IMR-90 (cell line): Measurements from ENCODE around the gene AKAP6. TPM values are rescaled to one million over a fixed set of nuclear protein-coding genes. Genes with fewer than 3 reads are reported as not detected.

Experiments used
- ATAC-seq: fragments of 200-7000 bp; cut with Tn5 transposase; 2 replicates; pipeline ENCODE4 v1.9.1; 2020; ENCODE audit warnings: low read depth, mild to moderate bottlenecking, moderate library complexity
- BruUV-seq: library from RNA; stranded (reverse); fragments of 400-500 nt; replicated peaks from 2 replicates; lab custom pipeline; 2021; lab: Mats Ljungman, UMichigan
- CTCF ChIA-PET: fragments of 300-600 bp; formaldehyde crosslinking; extraction: SDS; loops from one replicate; lab custom pipeline; 2021; ENCODE audit warnings: antibody characterized with exemption; lab: Yijun Ruan, JAX
- POLR2A ChIA-PET: fragments of 300-600 bp; sonication (Branson Sonifier 250); formaldehyde crosslinking; loops from one replicate; lab custom pipeline; 2022; ENCODE audit warnings: antibody characterized with exemption; ENCODE audit not compliant: unreplicated experiment; lab: Charles Lee
- DNase-seq: peaks from one replicate; pipeline ENCODE4 v3.0.0; 2013
- H2AFZ ChIP-seq: replicated peaks from 2 replicates; pipeline ENCODE3; 2013; ENCODE audit warnings: low read length, mild to moderate bottlenecking; ENCODE audit not compliant: poor library complexity
- H2AK5ac ChIP-seq: 2 replicates; pipeline ENCODE4 v1.6.1; 2013; ENCODE audit warnings: low read depth, low read length, inconsistent platforms
- H2AK9ac ChIP-seq: replicated peaks from 2 replicates; pipeline ENCODE3; 2013; ENCODE audit warnings: mild to moderate bottlenecking, low read depth, low read length, moderate library complexity; ENCODE audit not compliant: poor library complexity
- H2BK120ac ChIP-seq: 2 replicates; pipeline ENCODE4 v1.6.1; 2013; ENCODE audit warnings: low read depth, low read length, inconsistent platforms
- H2BK15ac ChIP-seq: 3 replicates; pipeline ENCODE4 v1.6.1; 2013; ENCODE audit warnings: low read depth, low read length, inconsistent platforms
- H2BK20ac ChIP-seq: 2 replicates; pipeline ENCODE4 v1.6.1; 2013; ENCODE audit warnings: low read depth, mild to moderate bottlenecking, inconsistent platforms, low read length, moderate library complexity
- H2BK5ac ChIP-seq: 2 replicates; pipeline ENCODE4 v1.6.1; 2013; ENCODE audit warnings: mild to moderate bottlenecking, low read depth, low read length, inconsistent platforms; ENCODE audit not compliant: poor library complexity, severe bottlenecking
- H3K14ac ChIP-seq: replicated peaks from 2 replicates; pipeline ENCODE4 v1.6.1; 2013; ENCODE audit warnings: low read depth, low read length, inconsistent platforms
- H3K18ac ChIP-seq: 2 replicates; pipeline ENCODE4 v1.6.1; 2013; ENCODE audit warnings: low read depth, low read length, control low read depth
- H3K23ac ChIP-seq: 2 replicates; pipeline ENCODE4 v1.6.1; 2013; ENCODE audit warnings: low read depth, low read length, inconsistent platforms
- H3K27ac ChIP-seq: 2 replicates; pipeline ENCODE4 v1.5.1; 2013; ENCODE audit warnings: mild to moderate bottlenecking, control low read depth, low read length; ENCODE audit not compliant: insufficient read depth
- H3K27me3 ChIP-seq: 2 replicates; pipeline ENCODE4 v1.6.1; 2013; ENCODE audit warnings: low read length; ENCODE audit not compliant: control insufficient read depth, insufficient read depth
- H3K36me3 ChIP-seq: 2 replicates; pipeline ENCODE4 v1.6.1; 2013; ENCODE audit warnings: low read length, mixed read lengths; ENCODE audit not compliant: control insufficient read depth, insufficient read depth
- H3K4ac ChIP-seq: 2 replicates; pipeline ENCODE4 v1.6.1; 2013; ENCODE audit warnings: low read depth, low read length, inconsistent platforms
- H3K4me1 ChIP-seq: 2 replicates; pipeline ENCODE4 v1.6.1; 2013; ENCODE audit warnings: low read length, mixed read lengths; ENCODE audit not compliant: control insufficient read depth, insufficient read depth
- H3K4me2 ChIP-seq: 2 replicates; pipeline ENCODE4 v1.6.1; 2013; ENCODE audit warnings: low read depth, mild to moderate bottlenecking, control low read depth, low read length, moderate library complexity
- H3K4me3 ChIP-seq: 2 replicates; pipeline ENCODE4 v1.5.1; 2013; ENCODE audit warnings: low read depth, mild to moderate bottlenecking, control low read depth, low read length, moderate library complexity; ENCODE audit not compliant: insufficient read depth
- H3K56ac ChIP-seq: 2 replicates; pipeline ENCODE4 v1.6.1; 2013; ENCODE audit warnings: low read length, inconsistent platforms; ENCODE audit not compliant: insufficient read depth; ENCODE audit errors: extremely low read depth
- H3K79me1 ChIP-seq, 2 experiments: 2 replicates each; pipeline ENCODE4 v1.6.1; 2013; ENCODE audit warnings: low read length in 2 of 2, inconsistent platforms in 1 of 2, low read depth in 1 of 2
- H3K9ac ChIP-seq: 2 replicates; pipeline ENCODE4 v1.6.1; 2013; ENCODE audit warnings: low read depth, low read length, control low read depth
- H3K9me1 ChIP-seq: 2 replicates; pipeline ENCODE4 v1.6.1; 2013; ENCODE audit warnings: low read length, inconsistent platforms; ENCODE audit not compliant: insufficient read depth
- H3K9me3 ChIP-seq: 2 replicates; pipeline ENCODE4 v1.6.1; 2013; ENCODE audit warnings: low read length; ENCODE audit not compliant: control insufficient read depth, insufficient read depth
- H4K20me1 ChIP-seq: 2 replicates; pipeline ENCODE4 v1.6.1; 2013; ENCODE audit warnings: low read length, inconsistent platforms; ENCODE audit not compliant: insufficient read depth
- H4K5ac ChIP-seq: 2 replicates; pipeline ENCODE4 v1.6.1; 2013; ENCODE audit warnings: mild to moderate bottlenecking, low read depth, low read length, control low read depth
- H4K8ac ChIP-seq, 2 experiments: 2 replicates each; pipeline ENCODE4 v1.6.1; 2013; ENCODE audit warnings: low read depth in 2 of 2, low read length in 2 of 2, control low read depth in 1 of 2, inconsistent platforms in 1 of 2
- H4K91ac ChIP-seq: 2 replicates; pipeline ENCODE4 v1.6.1; 2013; ENCODE audit warnings: low read depth, low read length, inconsistent platforms; ENCODE audit not compliant: insufficient read depth
- CEBPB ChIP-seq: IDR thresholded peaks from 2 replicates; pipeline ENCODE4 v1.6.1; 2012; ENCODE audit warnings: low read depth, low read length, improper control_type of control experiment
- MAFK ChIP-seq: IDR thresholded peaks from 2 replicates; pipeline ENCODE4 v1.6.1; 2012; ENCODE audit warnings: low read depth, low read length, improper control_type of control experiment
- MAZ ChIP-seq: IDR thresholded peaks from 2 replicates; pipeline ENCODE4 v1.6.1; 2012; ENCODE audit warnings: low read depth, mild to moderate bottlenecking, low read length, improper control_type of control experiment, moderate library complexity, borderline replicate concordance
- RCOR1 ChIP-seq: IDR thresholded peaks from 2 replicates; pipeline ENCODE4 v1.6.1; 2012; ENCODE audit warnings: mild to moderate bottlenecking, low read length, improper control_type of control experiment; ENCODE audit not compliant: insufficient replicate concordance
- WGBS, 2 experiments: methylation state at CpG; one replicate each; pipeline versions ENCODE4 v1.1.5 to v1.1.7; 2013; ENCODE audit warnings: missing lambda C conversion rate in 2 of 2; ENCODE audit not compliant: insufficient read length in 1 of 2; ENCODE audit errors: extremely low coverage in 2 of 2; 5-methylcytosine and 5-hydroxymethylcytosine counted together
- dilution Hi-C: fragments of 300-500 bp; cut with HindIII; formaldehyde crosslinking; loops from one replicate; pipeline ENCODE4 v1.14.3; 2018; ENCODE audit warnings: low sequenced_read_pairs; ENCODE audit not compliant: unreplicated experiment
- in situ Hi-C: fragments of 300-500 bp; cut with MboI; formaldehyde crosslinking; loops from 3 replicates; pipeline ENCODE4 v1.14.3; 2019; ENCODE audit warnings: low sequenced_read_pairs, inconsistent platforms, mixed read lengths
- intact Hi-C: fragments of 100-400 bp; cut with micrococcal nuclease; formaldehyde crosslinking; loops from 2 replicates; pipeline ENCODE4 v1.10.0; 2022
- polyA plus RNA-seq, 3 experiments: library from polyadenylated mRNA; depleted of rRNA; stranded (reverse); fragments of >200 nt; gene quantifications; 2 replicates each; pipeline ENCODE4 v1.2.3, GENCODE V29; 2012; ENCODE audit warnings: low replicate concordance in 1 of 3
- total RNA-seq: library from RNA; depleted of rRNA; stranded (reverse); fragments of >200 nt; gene quantifications from 2 replicates; pipeline ENCODE4 v1.2.3, GENCODE V29; 2012
- TF ChIP-seq, protein P1 (sequence below): conservative IDR thresholded peaks from 2 replicates; pipeline ENCODE4 v1.5.1; 2012; ENCODE audit warnings: mild to moderate bottlenecking, low read depth, low read length, improper control_type of control experiment

The AKAP6 gene
- total and polyA plus RNA-seq, 2 of the 4 experiments (the other 2 are of a cell fraction): 0.22 to 1.6 TPM

DNA sequence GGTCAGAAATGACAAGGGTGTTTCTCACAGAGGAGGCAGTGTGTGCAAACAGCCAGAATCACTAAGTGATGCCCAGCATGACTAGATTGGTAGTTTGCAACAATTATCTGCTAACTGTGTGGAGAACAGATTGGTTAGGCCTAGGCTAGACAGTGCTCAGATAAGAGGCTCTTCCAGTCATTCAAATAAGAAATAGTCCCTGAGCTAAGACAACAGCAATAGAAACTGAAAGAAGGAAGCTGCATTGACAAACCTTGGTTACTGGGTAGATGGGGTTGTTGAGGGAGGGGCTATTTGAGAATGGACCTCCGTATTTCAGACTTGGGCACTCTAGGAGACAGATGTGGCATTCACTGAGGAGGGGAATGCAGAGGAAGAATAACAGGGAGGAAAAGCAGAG, 354.6 kb downstream of the AKAP6 start:
- in situ Hi-C loops: no loop called here
- Histone ChIP-seq H3K4me1 (no peaks in the 10 kb centered on the region), H4K5ac (no peak overlapping the region), H3K14ac (no peak overlapping the region), H3K4ac (no peak overlapping the region), H3K9me3 (no peaks in the 10 kb centered on the region), H3K9me1 (no peaks in the 10 kb centered on the region), H3K4me3 (no peak overlapping the region), H2BK120ac (no peak overlapping the region), H2AFZ (no peak overlapping the region), H3K23ac (no peak overlapping the region), H4K91ac (no peak overlapping the region), H3K27me3 (peaks cover 2% of the 10 kb centered on the region; the same call in 1 of the 2 replicates), H2BK15ac (no peak overlapping the region), H2BK20ac (no peak overlapping the region), H4K8ac (no peak overlapping the region), H3K27ac (no peak overlapping the region), H3K36me3 (no peaks in the 10 kb centered on the region), H2AK9ac (no peak overlapping the region), H3K79me1 (no peaks in the 10 kb centered on the region), H2AK5ac (no peak overlapping the region), H3K4me2 (no peak overlapping the region), H3K56ac (no peak overlapping the region), H3K9ac (no peak overlapping the region), H3K18ac (no peak overlapping the region), H4K20me1 (no peaks in the 10 kb centered on the region), H2BK5ac (no peak overlapping the region)
- no peak for ATAC-seq
- no TSS peak for BruUV-seq
- ChIA-PET CTCF (interaction anchor here (1.1 kb wide), 1 partner anchor 17 kb away, joined by 3 read pairs; no protein-coding TSS in a partner anchor), POLR2A (no interaction called here)
- dilution Hi-C loops: no loop called here
- intact Hi-C loops: no loop called here
- no peak for DNase-seq
- TF ChIP-seq MAFK: no peak
- TF ChIP-seq MAZ: no peak
- TF ChIP-seq, protein P1, sequence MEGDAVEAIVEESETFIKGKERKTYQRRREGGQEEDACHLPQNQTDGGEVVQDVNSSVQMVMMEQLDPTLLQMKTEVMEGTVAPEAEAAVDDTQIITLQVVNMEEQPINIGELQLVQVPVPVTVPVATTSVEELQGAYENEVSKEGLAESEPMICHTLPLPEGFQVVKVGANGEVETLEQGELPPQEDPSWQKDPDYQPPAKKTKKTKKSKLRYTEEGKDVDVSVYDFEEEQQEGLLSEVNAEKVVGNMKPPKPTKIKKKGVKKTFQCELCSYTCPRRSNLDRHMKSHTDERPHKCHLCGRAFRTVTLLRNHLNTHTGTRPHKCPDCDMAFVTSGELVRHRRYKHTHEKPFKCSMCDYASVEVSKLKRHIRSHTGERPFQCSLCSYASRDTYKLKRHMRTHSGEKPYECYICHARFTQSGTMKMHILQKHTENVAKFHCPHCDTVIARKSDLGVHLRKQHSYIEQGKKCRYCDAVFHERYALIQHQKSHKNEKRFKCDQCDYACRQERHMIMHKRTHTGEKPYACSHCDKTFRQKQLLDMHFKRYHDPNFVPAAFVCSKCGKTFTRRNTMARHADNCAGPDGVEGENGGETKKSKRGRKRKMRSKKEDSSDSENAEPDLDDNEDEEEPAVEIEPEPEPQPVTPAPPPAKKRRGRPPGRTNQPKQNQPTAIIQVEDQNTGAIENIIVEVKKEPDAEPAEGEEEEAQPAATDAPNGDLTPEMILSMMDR: no peak
- TF ChIP-seq RCOR1: no peak
- TF ChIP-seq CEBPB: no peak
- 40% methylated on average over 1 of the region's 1 CpG; no CpG with 5 or more reads in 1 of the 2 experiments for WGBS, 2 experiments
